Renal pelvis (tissue), 3 donors: Measurements from ENCODE around the gene ORMDL1. TPM values are rescaled to one million over a fixed set of nuclear protein-coding genes. Genes with fewer than 3 reads are reported as not detected.

Experiments used
- polyA plus RNA-seq, 3 donors: library from polyadenylated mRNA; unstranded; fragments of 120-200 nt; gene quantifications; one replicate each; pipeline ENCODE4 v1.2.1, GENCODE V29; 2013; ENCODE audit not compliant: insufficient read length in 3 of 3

Gene ORMDL1
- polyA plus RNA-seq, 3 donors, result 80.8 to 113 (median 111) TPM

Other genes with a start within 250 kb of the ORMDL1 start
- 100 to 1,000 TPM; 112 to 125 (median 121) TPM for gene SLC40A1, start 203.6 kb downstream of the ORMDL1 start, polyA plus RNA-seq
- gene ASNSD1, start 122.9 kb downstream of the ORMDL1 start, polyA plus RNA-seq, result 10 to 100 TPM; 53.6 to 55.0 (median 53.7) TPM
- 10 to 100 TPM in 2 of 3 donors, 1 to 10 TPM in 1; 6.2 to 15.8 (median 13.8) TPM for gene ANKAR, start 109.7 kb downstream of the ORMDL1 start, polyA plus RNA-seq
- 10 to 100 TPM; 15.9 to 23.5 (median 21.2) TPM for gene OSGEPL1, start 21.5 kb downstream of the ORMDL1 start, polyA plus RNA-seq
- gene PMS1, start 111 bp upstream of the ORMDL1 start, polyA plus RNA-seq, result 10 to 100 TPM; 31.7 to 41.6 (median 39.7) TPM